Ammon's horn (tissue), 1 donor: Measurements from ENCODE around the gene FBXL19.
A peak's percentile ranks its signal among the peaks of the same experiment; 100 is the strongest.
"Not testable (repeated sequence)": the region's sequence is repeated elsewhere in the genome, so short reads cannot be mapped to it uniquely, and the experiment has no call there.

Experiments used
- DNase-seq: peaks from one replicate; pipeline ENCODE4 v3.0.0-alpha.2; 2016; ENCODE audit warnings: low spot score

Gene FBXL19, protein sequence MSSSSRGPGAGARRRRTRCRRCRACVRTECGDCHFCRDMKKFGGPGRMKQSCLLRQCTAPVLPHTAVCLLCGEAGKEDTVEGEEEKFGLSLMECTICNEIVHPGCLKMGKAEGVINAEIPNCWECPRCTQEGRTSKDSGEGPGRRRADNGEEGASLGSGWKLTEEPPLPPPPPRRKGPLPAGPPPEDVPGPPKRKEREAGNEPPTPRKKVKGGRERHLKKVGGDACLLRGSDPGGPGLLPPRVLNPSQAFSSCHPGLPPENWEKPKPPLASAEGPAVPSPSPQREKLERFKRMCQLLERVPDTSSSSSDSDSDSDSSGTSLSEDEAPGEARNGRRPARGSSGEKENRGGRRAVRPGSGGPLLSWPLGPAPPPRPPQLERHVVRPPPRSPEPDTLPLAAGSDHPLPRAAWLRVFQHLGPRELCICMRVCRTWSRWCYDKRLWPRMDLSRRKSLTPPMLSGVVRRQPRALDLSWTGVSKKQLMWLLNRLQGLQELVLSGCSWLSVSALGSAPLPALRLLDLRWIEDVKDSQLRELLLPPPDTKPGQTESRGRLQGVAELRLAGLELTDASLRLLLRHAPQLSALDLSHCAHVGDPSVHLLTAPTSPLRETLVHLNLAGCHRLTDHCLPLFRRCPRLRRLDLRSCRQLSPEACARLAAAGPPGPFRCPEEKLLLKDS

GRCh38 chr16:30923554-30924075, at the start of gene FBXL19:
FBXL19 (plus strand) TSS chr16:30923572; CDS start chr16:30925755, 2,183 bp downstream.
- no peak for DNase-seq

DNA sequence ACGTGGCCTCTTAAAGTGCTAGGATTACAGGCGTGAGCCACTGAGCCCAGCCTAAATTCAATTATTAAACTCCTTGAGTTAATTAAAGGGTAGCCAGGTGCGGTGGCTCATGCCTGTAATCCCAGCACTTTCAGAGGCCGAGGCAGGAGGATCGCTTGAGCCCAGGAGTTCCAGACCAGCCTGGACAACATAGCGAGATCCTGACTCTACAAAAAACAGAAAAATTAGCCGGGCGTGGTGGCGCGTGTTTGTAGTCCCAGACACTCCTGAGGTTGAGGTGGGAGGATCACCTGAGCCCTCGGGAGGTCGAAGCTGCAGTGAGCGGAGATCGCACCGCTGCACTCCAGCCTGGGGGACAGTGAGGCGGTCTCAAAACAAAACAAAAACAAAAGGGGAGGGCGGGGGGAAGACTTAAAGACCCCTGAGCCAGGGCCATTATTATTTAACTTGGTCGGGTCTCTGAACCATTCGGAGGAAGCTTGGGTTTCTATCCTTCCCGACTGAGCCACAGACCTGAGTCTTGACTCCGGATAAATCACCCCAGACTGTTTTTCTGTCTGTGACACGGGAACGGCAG, 49.0 kb upstream of the FBXL19 start:
- no peak for DNase-seq

DNA sequence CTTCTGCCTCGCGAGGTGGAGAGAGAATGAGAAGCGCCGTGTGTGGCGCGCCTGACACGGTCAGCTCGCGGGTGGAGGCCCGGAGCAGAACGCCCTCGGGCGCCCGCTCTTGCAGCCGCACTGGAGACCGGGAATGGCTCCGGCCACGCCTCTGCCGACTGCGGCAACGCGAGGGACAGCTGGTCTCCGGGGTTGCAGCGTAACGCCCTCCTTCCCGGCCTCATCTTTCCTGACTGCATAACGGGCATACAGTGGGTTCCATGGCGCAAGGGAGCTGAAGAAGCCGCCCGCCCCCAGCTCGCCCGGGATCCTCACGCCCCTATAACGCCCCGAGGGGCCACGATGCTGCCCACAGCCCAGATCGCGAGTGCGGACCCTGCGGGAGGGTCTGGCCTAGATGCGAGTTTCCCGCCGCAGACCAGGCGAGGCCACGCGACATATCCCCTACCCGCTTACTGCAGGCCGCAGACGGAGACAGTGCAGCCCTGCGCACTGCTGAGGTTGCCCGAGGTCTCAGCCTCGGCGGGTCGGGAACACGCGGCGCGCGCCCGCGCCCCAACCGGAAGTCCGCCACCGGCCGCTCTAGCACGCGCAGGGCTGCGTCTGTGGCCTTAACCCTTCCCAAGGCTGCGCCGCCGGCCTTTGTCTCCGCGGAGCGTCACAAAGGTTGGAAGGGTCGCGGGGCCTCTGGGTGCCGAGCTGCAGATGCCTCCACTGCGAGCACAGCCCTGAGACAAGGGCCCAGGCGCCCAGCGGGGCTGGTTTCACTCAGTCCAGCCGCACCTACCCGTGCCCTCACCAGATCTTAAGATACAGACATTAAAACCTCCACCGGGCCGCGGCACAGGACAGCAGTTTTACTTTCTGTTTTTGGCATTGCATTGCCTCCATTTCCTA, 48.3 kb upstream of the FBXL19 start:
- peak; percentile 92 for DNase-seq

DNA sequence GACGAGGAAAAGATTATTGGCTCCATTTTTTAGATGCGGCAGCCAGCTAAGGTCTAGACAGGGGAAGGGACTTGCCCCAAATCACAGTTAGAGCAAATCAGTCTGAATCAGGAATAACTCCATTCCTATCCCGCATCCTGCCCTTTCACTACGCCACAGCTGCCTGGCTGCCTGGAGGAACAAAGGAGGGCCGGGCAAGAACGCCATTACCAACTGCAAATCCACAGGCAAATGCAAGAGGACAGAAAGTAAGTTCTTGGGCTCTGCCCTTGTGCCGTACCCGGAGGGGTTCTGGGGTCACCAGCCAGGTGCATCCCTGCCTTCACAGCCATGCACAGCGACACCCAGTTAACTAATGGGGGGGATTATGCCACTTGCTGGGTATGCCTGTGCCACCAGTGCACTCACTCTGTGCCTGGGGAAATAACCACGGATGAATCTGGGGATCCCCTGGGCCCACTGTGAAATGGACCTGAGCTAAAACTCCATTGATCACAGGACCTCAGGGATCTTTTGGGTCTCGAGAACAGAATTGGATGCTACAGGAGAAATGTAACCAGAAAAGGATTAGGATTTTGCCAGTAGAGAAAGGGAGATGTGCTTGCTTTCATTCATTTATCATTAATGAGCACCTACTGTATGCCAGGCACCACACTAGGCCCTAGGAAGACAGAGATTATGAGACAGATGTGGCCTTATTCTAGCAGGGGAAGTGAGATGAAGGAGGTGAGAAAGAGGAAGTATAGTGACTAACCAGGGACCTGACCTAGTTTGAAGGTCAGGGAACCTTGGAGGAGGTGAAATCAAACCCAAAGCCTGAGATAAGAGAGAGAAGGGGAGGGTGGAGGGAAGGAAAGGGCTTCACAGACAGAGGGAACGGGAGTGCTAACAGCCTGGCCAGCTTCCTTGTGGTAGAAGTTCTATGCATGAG, 47.2 kb upstream of the FBXL19 start:
- DNase-seq = peak; percentile 24

DNA sequence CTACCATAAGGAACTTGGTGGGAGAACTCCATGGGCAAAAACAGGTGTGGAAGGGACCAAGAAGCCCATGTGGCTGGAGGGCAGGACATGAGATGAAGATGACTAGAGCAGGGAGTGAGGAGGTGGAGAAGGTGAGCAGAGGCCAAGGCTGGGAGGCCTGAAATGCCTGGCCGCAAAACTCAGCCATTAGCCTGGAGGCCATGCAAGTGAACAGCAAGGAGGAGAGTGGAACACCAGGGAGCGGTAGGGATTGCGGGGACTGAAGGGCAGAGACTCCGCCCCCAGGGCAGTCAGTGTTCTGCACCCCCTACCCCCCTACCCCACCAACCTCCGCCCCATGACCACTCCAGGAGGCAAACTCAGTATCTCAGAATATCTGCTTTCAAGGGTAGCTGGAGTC, 46.5 kb upstream of the FBXL19 start:
- no peak for DNase-seq

DNA sequence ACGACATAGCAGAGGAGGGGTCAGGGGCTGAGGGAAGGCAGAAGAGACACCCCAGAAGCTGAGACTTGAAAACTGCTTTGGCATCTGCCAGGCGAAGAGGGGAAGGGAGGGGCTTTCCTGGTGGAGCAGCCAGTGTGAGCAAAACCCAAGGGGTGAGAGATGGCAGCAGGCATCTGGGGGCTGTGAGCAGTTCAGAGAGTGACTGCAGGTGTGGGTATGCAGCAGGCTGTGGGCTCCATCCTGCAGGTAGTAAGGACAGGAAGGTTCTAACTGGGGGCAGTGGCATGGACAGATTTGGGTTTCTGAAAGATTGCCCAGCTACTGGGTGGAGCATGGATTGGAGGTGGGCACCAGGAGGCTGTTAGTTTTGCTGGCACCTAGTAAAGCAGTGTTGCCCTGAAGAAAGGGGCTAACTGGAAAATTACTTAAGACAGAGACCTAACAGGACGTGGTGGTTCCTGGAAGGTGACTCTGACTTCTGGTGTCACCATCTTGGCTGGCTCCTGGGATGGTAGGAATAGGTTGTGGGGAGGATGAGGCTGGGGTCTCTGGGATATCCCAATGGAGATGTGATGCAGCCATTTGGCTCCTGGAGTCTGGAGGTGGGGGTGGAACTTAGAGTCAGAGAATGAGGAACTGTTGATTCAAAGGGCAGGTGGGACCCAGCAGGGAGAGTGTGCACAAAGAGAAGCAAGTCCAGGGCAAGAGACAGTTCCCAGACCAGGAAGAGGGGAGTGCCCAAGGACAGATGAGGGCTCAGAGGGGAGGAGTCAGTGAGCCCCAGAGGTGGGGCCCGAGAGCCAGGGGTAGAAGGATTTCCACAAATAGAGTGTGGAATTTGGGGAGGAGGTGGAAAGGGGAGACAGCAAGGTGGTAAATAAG, 40.7 kb upstream of the FBXL19 start:
- DNase-seq = no peak

- no peak for DNase-seq
These were observed 38.6 kb upstream of the FBXL19 start for GRCh38 chr16:30884760-30885159.

- no peak for DNase-seq
These were observed 38.2 kb upstream of the FBXL19 start for GRCh38 chr16:30885196-30885595.

DNA sequence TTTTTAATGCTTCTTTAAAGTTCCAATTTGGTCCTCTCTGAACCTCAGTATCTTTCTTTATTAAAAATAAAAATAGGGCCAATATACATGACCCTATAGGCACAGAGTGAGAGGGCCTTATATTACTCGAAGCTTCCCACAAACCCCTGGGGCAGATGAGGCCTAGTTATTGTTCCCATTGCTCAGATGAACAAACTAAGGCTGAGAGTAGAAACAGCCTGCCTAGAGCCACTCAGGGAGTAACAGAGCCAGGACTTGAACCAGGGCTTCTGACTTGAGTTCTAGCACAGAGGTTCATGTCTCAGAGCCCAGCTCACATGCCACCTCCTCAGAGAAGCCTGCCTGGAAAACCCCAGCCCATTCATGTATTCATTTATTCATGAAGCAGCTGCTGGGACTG, 37.2 kb upstream of the FBXL19 start:
- no peak for DNase-seq

GRCh38 chr16:30887927-30888326, 35.4 kb upstream of the FBXL19 start:
- no peak for DNase-seq

GRCh38 chr16:30888856-30889499, 34.4 kb upstream of the FBXL19 start:
- no peak for DNase-seq

DNA sequence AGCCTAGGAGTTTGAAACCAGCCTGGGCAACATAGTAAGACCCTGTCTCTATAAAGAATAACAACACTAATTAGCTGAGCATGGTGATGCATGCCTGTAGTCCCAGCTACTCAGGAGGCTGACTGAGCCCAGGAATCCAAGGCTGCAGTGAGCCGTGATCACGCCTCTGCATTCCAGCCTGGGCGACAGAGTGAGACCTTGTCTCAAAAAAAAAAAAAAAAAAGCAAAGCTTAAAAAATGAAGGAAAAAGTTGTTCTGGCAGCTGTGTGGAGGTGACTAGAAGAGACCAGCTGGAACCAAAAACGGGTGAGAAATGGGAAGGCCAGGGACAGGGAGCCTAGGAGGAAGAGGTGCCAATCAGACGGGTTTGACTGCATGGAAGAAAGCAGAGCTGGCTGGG, 33.7 kb upstream of the FBXL19 start:
- DNase-seq = no peak

DNA sequence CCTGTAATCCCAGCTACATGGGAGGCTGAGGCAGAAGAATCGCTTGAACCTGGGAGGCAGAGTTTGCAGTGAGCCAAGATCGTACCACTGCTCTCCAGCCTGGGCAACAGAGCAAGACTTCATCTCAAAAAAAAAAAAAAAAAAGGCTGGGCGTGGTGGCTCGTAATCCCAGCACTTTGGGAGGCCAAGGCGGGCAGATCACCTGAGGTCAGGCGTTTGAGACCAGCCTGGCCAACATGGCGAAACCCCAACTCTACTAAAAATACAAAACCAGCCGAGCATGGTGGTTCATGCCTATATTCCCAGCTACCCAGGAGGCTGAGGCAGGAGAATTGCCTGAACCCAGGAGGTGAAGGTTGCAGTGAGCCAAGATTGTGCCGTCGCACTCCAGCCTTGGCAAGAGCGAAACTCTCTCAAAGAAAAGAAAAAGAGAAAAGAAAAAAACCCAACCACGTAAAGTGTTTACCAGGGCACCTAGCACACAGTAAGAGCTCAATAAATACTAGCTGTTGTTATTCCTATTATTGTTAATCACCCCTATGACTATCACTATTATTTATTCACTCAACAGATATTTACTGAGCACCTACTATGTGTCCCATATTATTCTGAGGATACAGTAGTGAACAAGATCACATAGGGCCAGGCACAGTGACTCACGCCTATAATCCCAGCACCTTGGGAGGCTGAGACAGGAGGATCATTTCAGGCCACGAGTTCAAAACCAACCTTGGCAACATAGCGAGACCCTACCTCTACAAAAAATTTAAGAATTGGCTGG, 32.1 kb upstream of the FBXL19 start:
- DNase-seq = not testable (repeated sequence)

DNA sequence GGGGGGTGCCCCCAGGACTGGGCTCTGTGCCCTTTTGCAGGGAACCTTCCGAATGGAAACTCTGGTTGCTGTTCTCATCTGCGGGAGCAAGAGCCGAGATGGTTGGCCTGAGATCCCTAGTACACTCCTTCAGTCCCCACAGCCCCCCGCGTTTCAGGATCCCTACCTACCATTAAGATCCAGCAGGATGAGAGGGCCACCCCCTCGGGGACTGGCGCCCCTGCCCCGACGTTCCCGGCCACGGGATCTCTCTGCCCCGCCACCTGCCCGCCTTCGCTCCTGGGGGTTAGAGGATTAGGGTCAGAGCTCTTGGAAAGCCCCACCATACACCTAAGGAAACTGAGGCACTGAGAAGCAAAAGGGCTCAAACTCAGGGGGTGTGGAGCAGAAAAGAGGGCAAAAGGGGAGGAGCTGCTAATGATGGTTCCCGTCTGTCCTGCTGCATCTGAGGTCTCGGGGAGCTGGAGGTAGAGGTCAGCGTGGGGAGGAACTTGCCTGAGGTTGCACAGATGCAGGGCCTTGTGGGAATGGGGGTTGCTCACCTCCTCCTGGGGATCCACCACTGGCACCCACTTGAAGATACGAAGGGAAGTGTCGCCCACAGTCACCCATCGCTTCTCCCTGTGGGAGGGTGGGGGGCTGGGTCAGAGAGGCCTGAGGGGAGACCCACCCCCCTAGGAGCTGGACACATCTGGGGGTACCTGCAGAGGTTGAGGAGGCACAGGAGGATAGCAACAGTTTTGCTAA, 30.5 kb upstream of the FBXL19 start:
- no peak for DNase-seq

DNA sequence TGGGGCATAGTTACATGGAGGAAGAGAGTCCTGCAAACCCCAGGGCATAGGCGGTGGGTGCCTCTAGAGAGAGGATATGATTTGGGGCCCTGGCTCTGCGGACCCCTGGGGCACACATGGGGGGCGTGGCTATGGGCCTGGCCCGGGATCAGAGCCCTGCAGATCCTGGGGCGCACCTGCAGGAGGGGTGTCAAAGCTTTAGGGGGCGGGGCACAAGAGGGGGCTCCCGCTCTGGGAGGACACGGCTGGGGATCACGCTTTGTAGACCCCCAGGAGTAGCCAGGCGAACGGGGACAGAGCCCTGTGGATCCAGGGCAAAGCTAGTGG, 30.0 kb upstream of the FBXL19 start:
- DNase-seq = no peak

- peak; percentile 90 for DNase-seq
These were observed 29.4 kb upstream of the FBXL19 start, which contains the start of gene BCL7C for GRCh38 chr16:30893744-30894539. BCL7C (minus strand) TSS chr16:30894077; CDS start chr16:30893944, 133 bp downstream.
